ENCODE measurements around the gene TNNT1.

DNA sequence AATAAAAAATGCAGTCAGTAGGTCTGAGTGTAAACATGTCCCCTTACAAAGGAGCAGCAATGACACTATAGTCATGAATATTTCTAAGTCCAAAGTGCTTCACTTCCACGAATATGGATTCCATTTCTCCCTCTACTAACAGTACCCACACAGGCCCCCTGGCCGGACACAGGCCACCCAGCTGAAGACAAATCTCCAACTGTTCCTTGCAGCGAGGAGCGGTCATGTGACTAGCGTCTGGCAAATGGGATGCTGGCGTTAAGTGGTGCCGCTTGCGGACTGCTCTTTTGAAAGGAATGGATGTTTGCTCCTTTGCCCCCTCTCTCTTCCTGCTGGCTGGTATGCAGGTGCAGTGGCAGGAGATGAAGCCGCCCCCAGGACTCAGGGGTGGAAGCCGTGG, 47.7 kb downstream of the TNNT1 start:
- TF ChIP-seq YY1 (IDR thresholded peaks at IDR 0.05; ENCODE audit: insufficient read depth, insufficient read length): no peak
- TF ChIP-seq ZNF274 (IDR thresholded peaks at IDR 0.05; ENCODE audit: low read depth, low read length): no peak
- no peak for TF ChIP-seq SUZ12 (IDR thresholded peaks at IDR 0.05; ENCODE audit: extremely low read depth, insufficient read depth, insufficient read length)

Measured in NT2/D1 (cell line).